ENCODE data around the gene PSMB11. TPM values are rescaled to one million over a fixed set of nuclear protein-coding genes. Genes with fewer than 3 reads are reported as not detected.
A peak's percentile ranks its signal among the peaks of the same experiment; 100 is the strongest.
"Not testable (repeated sequence)": the region's sequence is repeated elsewhere in the genome, so short reads cannot be mapped to it uniquely, and the experiment has no call there.

The PSMB11 gene
- total RNA-seq = not detected

- Mint-ChIP-seq H3K9me3 (no peaks in the 10 kb centered on the region), H3K4me3 (no peak within 1 kb of the TSS), H3K27me3 (no peaks in the 10 kb centered on the region), H3K36me3 (ENCODE audit: low read depth) (no peaks in the 10 kb centered on the region), H3K4me1 (no peaks in the 10 kb centered on the region), H3K27ac (no peak within 1 kb of the TSS)
- no peak for ATAC-seq (replicated peaks)
These were observed at the start of gene PSMB11 for GRCh38 chr14:23042162-23042965. Gene PSMB11 (plus strand): TSS chr14:23042212. CDS start chr14:23042226, 14 bp downstream.

GRCh38 chr14:22993517-22993916 is 48.5 kb upstream of the PSMB11 start:
- Mint-ChIP-seq H3K4me3 (no peak overlapping the region), H3K27me3 (no peaks in the 10 kb centered on the region), H3K36me3 (ENCODE audit: low read depth) (no peaks in the 10 kb centered on the region), H3K27ac (no peak overlapping the region), H3K9me3 (no peaks in the 10 kb centered on the region), H3K4me1 (no peaks in the 10 kb centered on the region)
- ATAC-seq (replicated peaks) = no peak

- Mint-ChIP-seq H3K4me3 (no peak overlapping the region), H3K27ac (no peak overlapping the region), H3K9me3 (no peaks in the 10 kb centered on the region), H3K4me1 (no peaks in the 10 kb centered on the region), H3K27me3 (no peaks in the 10 kb centered on the region), H3K36me3 (ENCODE audit: low read depth) (no peaks in the 10 kb centered on the region)
- peak; percentile 49 for ATAC-seq (replicated peaks)
These were observed 47.2 kb upstream of the PSMB11 start for GRCh38 chr14:22994762-22995275.

GRCh38 chr14:22995889-22996625 is 46.0 kb upstream of the PSMB11 start:
- no peak for ATAC-seq (replicated peaks)
- Mint-ChIP-seq H3K4me1 (no peaks in the 10 kb centered on the region), H3K36me3 (ENCODE audit: low read depth) (no peaks in the 10 kb centered on the region), H3K27me3 (no peaks in the 10 kb centered on the region), H3K4me3 (no peak overlapping the region), H3K9me3 (no peaks in the 10 kb centered on the region), H3K27ac (no peak overlapping the region)

GRCh38 chr14:22996768-22997654 is 45.0 kb upstream of the PSMB11 start:
- Mint-ChIP-seq H3K36me3 (ENCODE audit: low read depth) (no peaks in the 10 kb centered on the region), H3K27ac (no peak overlapping the region), H3K27me3 (no peaks in the 10 kb centered on the region), H3K9me3 (no peaks in the 10 kb centered on the region), H3K4me1 (no peaks in the 10 kb centered on the region), H3K4me3 (no peak overlapping the region)
- no peak for ATAC-seq (replicated peaks)

GRCh38 chr14:22997676-22998323 is 44.2 kb upstream of the PSMB11 start:
- Mint-ChIP-seq H3K4me3 (no peak overlapping the region), H3K27ac (no peak overlapping the region), H3K27me3 (no peaks in the 10 kb centered on the region), H3K4me1 (no peaks in the 10 kb centered on the region), H3K9me3 (no peaks in the 10 kb centered on the region), H3K36me3 (ENCODE audit: low read depth) (no peaks in the 10 kb centered on the region)
- ATAC-seq (replicated peaks) = no peak

- Mint-ChIP-seq H3K4me3 (no peak overlapping the region), H3K27me3 (no peaks in the 10 kb centered on the region), H3K4me1 (no peaks in the 10 kb centered on the region), H3K9me3 (no peaks in the 10 kb centered on the region), H3K36me3 (ENCODE audit: low read depth) (no peaks in the 10 kb centered on the region), H3K27ac (no peak overlapping the region)
- no peak for ATAC-seq (replicated peaks)
These were observed 43.5 kb upstream of the PSMB11 start for GRCh38 chr14:22998329-22999012.

- no peaks in the 10 kb centered on the region for H3K27me3 Mint-ChIP-seq
- H3K27ac Mint-ChIP-seq = no peak overlapping the region
- no peaks in the 10 kb centered on the region for H3K36me3 Mint-ChIP-seq (ENCODE audit: low read depth)
These were observed 41.2 kb upstream of the PSMB11 start for GRCh38 chr14:23000860-23001259.

GRCh38 chr14:23002592-23002991 is 39.4 kb upstream of the PSMB11 start:
- no peak overlapping the region for H3K27ac Mint-ChIP-seq
- H3K4me1 Mint-ChIP-seq = peaks cover 6% of the 10 kb centered on the region
- H3K4me3 Mint-ChIP-seq = no peak overlapping the region
- no peaks in the 10 kb centered on the region for H3K9me3 Mint-ChIP-seq
- no peaks in the 10 kb centered on the region for H3K27me3 Mint-ChIP-seq
- ATAC-seq (replicated peaks) = no peak
- no peaks in the 10 kb centered on the region for H3K36me3 Mint-ChIP-seq (ENCODE audit: low read depth)

More at GRCh38 chr14:23000860-23001259, 41.2 kb upstream of the PSMB11 start:
- Mint-ChIP-seq H3K4me1 (peaks cover 6% of the 10 kb centered on the region), H3K9me3 (no peaks in the 10 kb centered on the region), H3K4me3 (no peak overlapping the region)
- ATAC-seq (replicated peaks) = peak; percentile 32

- H3K4me1 Mint-ChIP-seq = peaks cover 13% of the 10 kb centered on the region
- not testable (repeated sequence) for H3K9me3 Mint-ChIP-seq; H3K36me3 Mint-ChIP-seq (ENCODE audit: low read depth); ATAC-seq (replicated peaks); H3K4me3 Mint-ChIP-seq; H3K27ac Mint-ChIP-seq; H3K27me3 Mint-ChIP-seq
These were observed 37.7 kb upstream of the PSMB11 start for GRCh38 chr14:23004274-23004673.

GRCh38 chr14:23005451-23006187 is 36.4 kb upstream of the PSMB11 start:
- ATAC-seq (replicated peaks) = no peak
- peak overlapping the region; percentile 99 for H3K4me3 Mint-ChIP-seq
- no peaks in the 10 kb centered on the region for H3K27me3 Mint-ChIP-seq
- H3K27ac Mint-ChIP-seq = peak overlapping the region; percentile 97
- no peaks in the 10 kb centered on the region for H3K36me3 Mint-ChIP-seq (ENCODE audit: low read depth)
- H3K9me3 Mint-ChIP-seq = no peaks in the 10 kb centered on the region
- peaks cover 20% of the 10 kb centered on the region for H3K4me1 Mint-ChIP-seq

GRCh38 chr14:23006188-23006534 is 35.9 kb upstream of the PSMB11 start:
- peak overlapping the region; percentile 99 for H3K4me3 Mint-ChIP-seq
- H3K27me3 Mint-ChIP-seq = no peaks in the 10 kb centered on the region
- no peaks in the 10 kb centered on the region for H3K9me3 Mint-ChIP-seq
- no peak for ATAC-seq (replicated peaks)
- H3K4me1 Mint-ChIP-seq = peaks cover 20% of the 10 kb centered on the region
- peak overlapping the region; percentile 97 for H3K27ac Mint-ChIP-seq
- H3K36me3 Mint-ChIP-seq (ENCODE audit: low read depth) = no peaks in the 10 kb centered on the region
